ENCODE measurements around the gene AJM1.
"Not testable (repeated sequence)": the region's sequence is repeated elsewhere in the genome, so short reads cannot be mapped to it uniquely, and the experiment has no call there.

The AJM1 gene

DNA sequence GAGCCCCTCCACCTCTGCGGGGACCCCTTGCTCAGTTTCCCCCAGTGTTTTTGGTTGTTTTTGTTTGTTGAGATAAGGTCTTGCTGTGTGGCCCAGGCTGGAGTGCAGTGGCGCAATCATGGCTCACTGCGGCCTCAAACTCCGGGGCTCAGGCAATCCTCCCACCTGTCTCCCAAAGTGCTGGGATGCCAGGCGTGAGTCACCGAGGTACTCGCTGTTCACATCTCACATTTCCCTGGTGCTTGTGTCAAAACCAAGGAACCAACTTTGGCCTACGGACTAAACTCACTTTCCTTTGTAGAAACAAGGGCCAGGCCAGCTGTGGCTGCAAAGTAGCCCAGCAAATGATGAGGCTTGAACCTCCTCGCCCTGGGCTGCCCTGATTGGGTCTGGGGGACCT lies 9.7 kb upstream of the AJM1 start:
- TF ChIP-seq, protein P1, sequence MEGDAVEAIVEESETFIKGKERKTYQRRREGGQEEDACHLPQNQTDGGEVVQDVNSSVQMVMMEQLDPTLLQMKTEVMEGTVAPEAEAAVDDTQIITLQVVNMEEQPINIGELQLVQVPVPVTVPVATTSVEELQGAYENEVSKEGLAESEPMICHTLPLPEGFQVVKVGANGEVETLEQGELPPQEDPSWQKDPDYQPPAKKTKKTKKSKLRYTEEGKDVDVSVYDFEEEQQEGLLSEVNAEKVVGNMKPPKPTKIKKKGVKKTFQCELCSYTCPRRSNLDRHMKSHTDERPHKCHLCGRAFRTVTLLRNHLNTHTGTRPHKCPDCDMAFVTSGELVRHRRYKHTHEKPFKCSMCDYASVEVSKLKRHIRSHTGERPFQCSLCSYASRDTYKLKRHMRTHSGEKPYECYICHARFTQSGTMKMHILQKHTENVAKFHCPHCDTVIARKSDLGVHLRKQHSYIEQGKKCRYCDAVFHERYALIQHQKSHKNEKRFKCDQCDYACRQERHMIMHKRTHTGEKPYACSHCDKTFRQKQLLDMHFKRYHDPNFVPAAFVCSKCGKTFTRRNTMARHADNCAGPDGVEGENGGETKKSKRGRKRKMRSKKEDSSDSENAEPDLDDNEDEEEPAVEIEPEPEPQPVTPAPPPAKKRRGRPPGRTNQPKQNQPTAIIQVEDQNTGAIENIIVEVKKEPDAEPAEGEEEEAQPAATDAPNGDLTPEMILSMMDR (IDR thresholded peaks at IDR 0.05; ENCODE audit: insufficient read depth, low read depth, low read length, missing control alignments), result no peak
- H3K4me3 ChIP-seq (ENCODE audit: low read depth, low read length), result no peak overlapping the region
- DNase-seq (ENCODE audit: low read depth), result no peak

DNA sequence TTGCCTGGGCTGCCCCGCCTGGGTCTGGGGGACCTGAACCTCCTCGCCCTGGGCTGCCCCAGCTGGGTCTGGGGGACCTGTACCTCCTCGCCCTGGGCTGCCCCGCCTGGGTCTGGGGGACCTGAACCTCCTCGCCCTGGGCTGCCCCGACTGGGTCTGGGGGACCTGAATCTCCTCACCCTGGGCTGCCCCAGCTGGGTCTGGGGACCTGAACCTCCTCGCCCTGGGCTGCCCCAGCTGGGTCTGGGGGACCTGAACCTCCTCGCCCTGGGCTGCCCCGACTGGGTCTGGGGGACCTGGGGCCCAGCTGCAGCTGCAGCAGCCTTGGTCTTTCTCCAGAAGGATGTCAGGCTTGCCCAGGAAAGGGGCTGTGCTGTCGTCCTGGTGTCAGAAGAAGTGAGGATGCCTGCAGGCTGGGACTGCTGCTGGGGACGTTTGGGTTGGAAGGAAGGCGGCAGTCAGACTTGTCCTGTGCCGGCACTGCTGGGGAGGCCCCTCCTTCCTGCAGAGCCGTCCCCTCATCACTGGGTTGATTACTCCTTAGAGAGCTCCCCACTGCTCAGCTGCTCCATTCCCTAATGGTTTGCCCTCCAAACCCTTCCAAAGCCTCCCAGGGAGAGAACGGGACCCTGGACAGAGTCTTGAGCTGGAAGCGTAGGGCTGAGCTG lies 8.8 kb upstream of the AJM1 start:
- not testable (repeated sequence) for DNase-seq (ENCODE audit: low read depth); H3K4me3 ChIP-seq (ENCODE audit: low read depth, low read length)

GRCh38 chr9:136835162-136835931 lies 6.9 kb upstream of the AJM1 start:
- TF ChIP-seq, protein P1 (IDR thresholded peaks at IDR 0.05; ENCODE audit: insufficient read depth, low read depth, low read length, missing control alignments), result no peak
- DNase-seq (ENCODE audit: low read depth), result no peak
- no peak overlapping the region for H3K4me3 ChIP-seq (ENCODE audit: low read depth, low read length)

GRCh38 chr9:136835932-136836904 lies 6.1 kb upstream of the AJM1 start:
- no peak for DNase-seq (ENCODE audit: low read depth)
- TF ChIP-seq, protein P1 (IDR thresholded peaks at IDR 0.05; ENCODE audit: insufficient read depth, low read depth, low read length, missing control alignments), result no peak
- no peak overlapping the region for H3K4me3 ChIP-seq (ENCODE audit: low read depth, low read length)

GRCh38 chr9:136837146-136837855 lies 5.0 kb upstream of the AJM1 start:
- H3K4me3 ChIP-seq (ENCODE audit: low read depth, low read length), result no peak overlapping the region
- no peak for DNase-seq (ENCODE audit: low read depth)
- TF ChIP-seq, protein P1 (IDR thresholded peaks at IDR 0.05; ENCODE audit: insufficient read depth, low read depth, low read length, missing control alignments), result no peak

DNA sequence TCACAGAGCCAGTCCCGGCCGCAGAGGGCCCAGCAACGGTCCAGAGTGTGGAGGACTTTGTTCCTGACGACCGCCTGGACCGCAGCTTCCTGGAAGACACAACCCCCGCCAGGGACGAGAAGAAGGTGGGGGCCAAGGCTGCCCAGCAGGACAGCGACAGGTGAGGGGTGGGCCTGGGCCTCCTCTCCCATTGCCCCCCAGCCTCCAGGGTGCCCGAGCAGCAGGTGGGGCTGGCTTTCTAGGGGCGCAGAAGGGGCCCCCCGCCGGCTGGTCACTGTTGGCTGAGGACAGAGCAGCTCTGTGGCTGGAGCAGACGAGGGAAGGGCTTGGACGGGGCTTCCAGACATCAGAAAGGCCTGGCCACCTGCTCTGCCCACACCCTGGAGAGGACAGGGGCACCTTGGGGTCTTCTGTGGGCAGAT lies 4.4 kb upstream of the AJM1 start:
- H3K4me3 ChIP-seq (ENCODE audit: low read depth, low read length); DNase-seq (ENCODE audit: low read depth): not testable (repeated sequence)

GRCh38 chr9:136838314-136839228 lies 3.7 kb upstream of the AJM1 start:
- TF ChIP-seq, protein P1 (IDR thresholded peaks at IDR 0.05; ENCODE audit: insufficient read depth, low read depth, low read length, missing control alignments), result no peak
- DNase-seq (ENCODE audit: low read depth), result no peak

More at GRCh38 chr9:136838314-136839228, 3.7 kb upstream of the AJM1 start:
- no peak overlapping the region for H3K4me3 ChIP-seq (ENCODE audit: low read depth, low read length)

Measured in GM12865 (cell line).